SK-N-SH treated with all-trans-retinoic acid at 6 μM for 48 hours (cell line): ENCODE data around the gene SPDYE2B.
"Not testable (repeated sequence)": the region's sequence is repeated elsewhere in the genome, so short reads cannot be mapped to it uniquely, and the experiment has no call there.

Source experiments
- ARNTL ChIP-seq: fragments of 450-650 bp; formaldehyde crosslinking; IDR thresholded peaks from 2 replicates; pipeline ENCODE4 v1.5.0; 2020; ENCODE audit warnings: low read depth, mild to moderate bottlenecking, moderate library complexity, borderline replicate concordance
- GLIS3 ChIP-seq: fragments of 250-450 bp; sonication (Bioruptor Pico); IDR thresholded peaks from 2 replicates; pipeline ENCODE4 v1.5.0; 2020; ENCODE audit warnings: mild to moderate bottlenecking, moderate library complexity
- ISL1 ChIP-seq: fragments of 250-450 bp; sonication (Bioruptor Pico); IDR thresholded peaks from 2 replicates; pipeline ENCODE4 v2.1.2; 2022; ENCODE audit warnings: mild to moderate bottlenecking, moderate library complexity
- OSR1 ChIP-seq: fragments of 250-450 bp; sonication (Bioruptor Pico); IDR thresholded peaks from 2 replicates; pipeline ENCODE4 v1.8.0; 2022; ENCODE audit warnings: moderate library complexity, mild to moderate bottlenecking, inconsistent platforms
- PPARA ChIP-seq: fragments of 250-450 bp; sonication (Bioruptor Pico); IDR thresholded peaks from 2 replicates; pipeline ENCODE4 v1.5.0; 2020; ENCODE audit warnings: mild to moderate bottlenecking, borderline replicate concordance
- ZFP3 ChIP-seq: fragments of 250-450 bp; sonication (Bioruptor Pico); IDR thresholded peaks from 2 replicates; pipeline ENCODE4 v1.5.0; 2020; ENCODE audit warnings: mild to moderate bottlenecking, moderate library complexity
- TF ChIP-seq, protein P1 (sequence below): fragments of 250-450 bp; sonication (Bioruptor Pico); IDR thresholded peaks from 2 replicates; pipeline ENCODE4 v1.5.0; 2020; ENCODE audit warnings: mild to moderate bottlenecking, moderate library complexity
- TF ChIP-seq, protein P2 (sequence below): fragments of 250-450 bp; sonication (Bioruptor Pico); IDR thresholded peaks from 2 replicates; pipeline ENCODE4 v1.5.1; 2020; ENCODE audit warnings: low read depth, mild to moderate bottlenecking, moderate library complexity
- TF ChIP-seq, protein P3 (sequence below): fragments of 250-450 bp; sonication (Bioruptor Pico); IDR thresholded peaks from 2 replicates; pipeline ENCODE4 v1.8.0; 2020; ENCODE audit warnings: mild to moderate bottlenecking, moderate library complexity, borderline replicate concordance

DNA sequence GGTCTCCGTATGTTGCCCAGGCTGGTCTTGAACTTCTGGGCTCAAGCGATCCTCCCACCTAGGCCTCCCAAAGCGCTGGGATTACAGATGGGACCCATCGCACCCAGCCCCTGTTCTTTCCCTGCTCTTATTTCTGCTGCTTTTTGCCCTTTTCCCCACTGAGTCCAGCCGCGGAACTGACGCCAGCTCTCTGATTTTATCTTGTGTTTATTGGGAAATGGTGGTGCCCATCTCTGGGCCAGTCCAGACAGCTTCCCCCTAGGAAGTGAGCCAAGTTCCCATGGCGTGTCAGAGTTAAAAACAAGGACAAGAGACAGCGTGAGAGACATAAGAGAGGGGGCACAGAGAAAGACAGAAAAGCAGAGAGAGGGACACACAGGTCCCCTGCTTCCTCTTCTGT lies 19.5 kb upstream of the SPDYE2B start:
- TF ChIP-seq, protein P1, sequence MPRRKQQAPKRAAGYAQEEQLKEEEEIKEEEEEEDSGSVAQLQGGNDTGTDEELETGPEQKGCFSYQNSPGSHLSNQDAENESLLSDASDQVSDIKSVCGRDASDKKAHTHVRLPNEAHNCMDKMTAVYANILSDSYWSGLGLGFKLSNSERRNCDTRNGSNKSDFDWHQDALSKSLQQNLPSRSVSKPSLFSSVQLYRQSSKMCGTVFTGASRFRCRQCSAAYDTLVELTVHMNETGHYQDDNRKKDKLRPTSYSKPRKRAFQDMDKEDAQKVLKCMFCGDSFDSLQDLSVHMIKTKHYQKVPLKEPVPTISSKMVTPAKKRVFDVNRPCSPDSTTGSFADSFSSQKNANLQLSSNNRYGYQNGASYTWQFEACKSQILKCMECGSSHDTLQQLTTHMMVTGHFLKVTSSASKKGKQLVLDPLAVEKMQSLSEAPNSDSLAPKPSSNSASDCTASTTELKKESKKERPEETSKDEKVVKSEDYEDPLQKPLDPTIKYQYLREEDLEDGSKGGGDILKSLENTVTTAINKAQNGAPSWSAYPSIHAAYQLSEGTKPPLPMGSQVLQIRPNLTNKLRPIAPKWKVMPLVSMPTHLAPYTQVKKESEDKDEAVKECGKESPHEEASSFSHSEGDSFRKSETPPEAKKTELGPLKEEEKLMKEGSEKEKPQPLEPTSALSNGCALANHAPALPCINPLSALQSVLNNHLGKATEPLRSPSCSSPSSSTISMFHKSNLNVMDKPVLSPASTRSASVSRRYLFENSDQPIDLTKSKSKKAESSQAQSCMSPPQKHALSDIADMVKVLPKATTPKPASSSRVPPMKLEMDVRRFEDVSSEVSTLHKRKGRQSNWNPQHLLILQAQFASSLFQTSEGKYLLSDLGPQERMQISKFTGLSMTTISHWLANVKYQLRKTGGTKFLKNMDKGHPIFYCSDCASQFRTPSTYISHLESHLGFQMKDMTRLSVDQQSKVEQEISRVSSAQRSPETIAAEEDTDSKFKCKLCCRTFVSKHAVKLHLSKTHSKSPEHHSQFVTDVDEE (CRISPR knock-in tag): not testable (repeated sequence)
- not testable (repeated sequence) for TF ChIP-seq GLIS3 (CRISPR knock-in tag); ISL1 (CRISPR knock-in tag); ZFP3 (CRISPR knock-in tag); ARNTL; OSR1; PPARA
- TF ChIP-seq, protein P2, sequence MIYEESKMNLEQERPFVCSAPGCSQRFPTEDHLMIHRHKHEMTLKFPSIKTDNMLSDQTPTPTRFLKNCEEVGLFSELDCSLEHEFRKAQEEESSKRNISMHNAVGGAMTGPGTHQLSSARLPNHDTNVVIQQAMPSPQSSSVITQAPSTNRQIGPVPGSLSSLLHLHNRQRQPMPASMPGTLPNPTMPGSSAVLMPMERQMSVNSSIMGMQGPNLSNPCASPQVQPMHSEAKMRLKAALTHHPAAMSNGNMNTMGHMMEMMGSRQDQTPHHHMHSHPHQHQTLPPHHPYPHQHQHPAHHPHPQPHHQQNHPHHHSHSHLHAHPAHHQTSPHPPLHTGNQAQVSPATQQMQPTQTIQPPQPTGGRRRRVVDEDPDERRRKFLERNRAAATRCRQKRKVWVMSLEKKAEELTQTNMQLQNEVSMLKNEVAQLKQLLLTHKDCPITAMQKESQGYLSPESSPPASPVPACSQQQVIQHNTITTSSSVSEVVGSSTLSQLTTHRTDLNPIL: not testable (repeated sequence)
- TF ChIP-seq, protein P3, sequence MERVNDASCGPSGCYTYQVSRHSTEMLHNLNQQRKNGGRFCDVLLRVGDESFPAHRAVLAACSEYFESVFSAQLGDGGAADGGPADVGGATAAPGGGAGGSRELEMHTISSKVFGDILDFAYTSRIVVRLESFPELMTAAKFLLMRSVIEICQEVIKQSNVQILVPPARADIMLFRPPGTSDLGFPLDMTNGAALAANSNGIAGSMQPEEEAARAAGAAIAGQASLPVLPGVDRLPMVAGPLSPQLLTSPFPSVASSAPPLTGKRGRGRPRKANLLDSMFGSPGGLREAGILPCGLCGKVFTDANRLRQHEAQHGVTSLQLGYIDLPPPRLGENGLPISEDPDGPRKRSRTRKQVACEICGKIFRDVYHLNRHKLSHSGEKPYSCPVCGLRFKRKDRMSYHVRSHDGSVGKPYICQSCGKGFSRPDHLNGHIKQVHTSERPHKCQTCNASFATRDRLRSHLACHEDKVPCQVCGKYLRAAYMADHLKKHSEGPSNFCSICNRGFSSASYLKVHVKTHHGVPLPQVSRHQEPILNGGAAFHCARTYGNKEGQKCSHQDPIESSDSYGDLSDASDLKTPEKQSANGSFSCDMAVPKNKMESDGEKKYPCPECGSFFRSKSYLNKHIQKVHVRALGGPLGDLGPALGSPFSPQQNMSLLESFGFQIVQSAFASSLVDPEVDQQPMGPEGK (CRISPR knock-in tag): not testable (repeated sequence)
